NCI-H1694 (cell line): Measurements from ENCODE around the gene NAXD.
"Not testable (repeated sequence)": the region's sequence is repeated elsewhere in the genome, so short reads cannot be mapped to it uniquely, and the experiment has no call there.

Source experiments
- DNase-seq: peaks from one replicate; lab custom pipeline; 2025; lab: John Stamatoyannopoulos, UW

NAXD gene

DNA sequence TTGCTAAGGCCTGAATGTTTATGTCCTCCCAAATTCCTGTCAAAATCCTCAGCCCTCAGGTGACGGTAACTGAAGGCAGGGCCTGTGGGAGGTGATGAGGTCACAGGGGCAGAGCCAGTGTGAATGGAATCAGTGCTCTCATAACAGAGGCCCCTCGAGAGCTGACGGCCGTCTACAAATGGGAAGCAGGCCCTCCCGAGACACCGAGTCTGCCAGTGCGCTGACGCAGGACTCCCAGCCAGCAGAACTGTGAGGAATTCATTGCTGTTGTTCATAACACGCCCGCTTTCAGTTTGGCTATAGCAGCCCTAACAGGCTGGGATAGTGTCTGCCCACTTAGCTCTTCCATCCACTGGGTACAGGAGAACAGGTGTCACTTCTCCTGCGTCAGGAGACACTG is 49.3 kb downstream of the NAXD start:
- no peak for DNase-seq

DNA sequence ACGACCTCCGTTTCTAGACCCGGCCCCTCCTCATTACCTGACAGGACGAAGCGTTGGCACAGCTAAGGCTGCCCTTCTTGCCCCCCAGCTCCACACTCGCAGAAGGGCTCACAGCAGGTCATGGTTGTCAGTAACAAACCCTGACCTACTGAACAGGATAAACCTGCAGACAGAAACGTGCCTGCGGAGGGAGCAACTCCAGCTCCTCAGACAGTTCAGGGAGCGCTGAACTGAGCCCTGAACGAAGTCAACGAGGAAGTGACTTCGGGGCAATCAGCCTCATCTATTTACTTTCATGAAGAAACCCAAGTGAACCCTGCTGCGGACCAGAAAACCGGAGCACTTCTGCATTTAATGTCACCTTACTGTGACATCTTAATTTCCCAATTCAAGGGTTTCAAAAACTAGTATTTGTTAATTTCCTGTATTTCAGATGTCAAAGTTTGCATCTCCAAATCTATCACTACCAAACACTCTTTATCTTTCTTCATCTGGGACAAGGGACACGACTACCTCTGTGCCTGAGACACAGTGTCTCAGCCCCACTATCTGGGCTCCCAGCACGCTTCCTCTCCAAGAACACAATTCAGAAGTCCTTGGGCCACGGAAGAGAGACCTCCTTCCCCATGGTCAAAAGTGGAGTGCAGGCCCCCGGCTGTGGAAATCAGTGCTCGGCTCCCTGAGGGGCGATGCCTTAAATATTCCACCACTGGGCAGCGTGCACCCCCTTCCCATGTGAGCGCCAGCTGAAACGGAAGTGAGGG is 50.3 kb downstream of the NAXD start:
- DNase-seq: no peak

DNA sequence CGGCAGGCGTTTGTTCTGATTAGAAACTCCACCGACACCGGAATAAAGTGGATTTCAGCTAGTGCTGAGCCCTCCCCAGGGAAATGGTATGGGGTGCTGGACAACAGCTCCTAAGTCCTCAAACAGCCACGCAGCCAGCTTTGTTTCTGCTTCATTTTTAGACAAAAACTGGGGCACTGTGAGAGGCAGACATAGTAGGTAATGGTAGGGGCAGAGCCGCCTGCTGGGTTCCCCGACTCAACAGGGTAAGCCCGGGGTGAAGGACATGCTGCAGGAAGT is 50.8 kb downstream of the NAXD start:
- no peak for DNase-seq

DNA sequence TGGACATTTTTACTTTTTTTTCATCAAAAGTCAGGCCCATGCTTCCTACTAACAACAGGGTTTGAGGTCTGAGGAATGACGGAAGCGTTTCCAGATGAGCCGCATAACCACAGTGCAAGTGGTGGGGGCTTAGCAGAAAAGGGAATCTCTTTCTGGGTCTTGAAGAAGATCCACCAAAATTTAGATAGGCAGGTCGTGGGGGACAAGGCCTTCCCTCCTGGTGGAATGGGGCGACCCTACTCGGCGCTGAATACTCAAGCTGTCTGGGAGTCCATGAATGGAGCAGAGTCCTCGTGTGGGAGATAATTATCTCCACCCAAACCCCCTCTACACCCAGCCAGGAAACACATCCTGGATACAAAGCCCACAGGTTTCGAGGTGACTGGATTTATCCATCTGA is 53.7 kb downstream of the NAXD start:
- no peak for DNase-seq

DNA sequence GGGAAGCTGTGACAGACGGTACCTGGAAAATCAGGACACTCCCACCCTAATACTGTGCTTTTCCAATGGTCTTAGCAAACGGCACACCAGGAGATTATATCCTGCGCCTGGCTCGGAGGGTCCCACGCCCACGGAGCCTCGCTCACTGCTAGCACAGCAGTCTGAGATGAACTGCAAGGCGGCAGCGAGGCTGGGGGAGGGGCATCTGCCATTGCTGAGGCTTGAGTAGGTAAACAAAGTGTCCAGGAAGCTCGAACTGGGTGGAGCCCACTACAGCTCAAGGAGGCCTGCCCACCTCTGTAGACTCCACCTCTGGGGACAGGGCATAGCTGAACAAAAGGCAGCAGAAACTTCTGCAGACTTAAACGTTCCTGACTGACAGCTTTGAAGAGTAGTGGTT is 54.5 kb downstream of the NAXD start:
- not testable (repeated sequence) for DNase-seq

DNA sequence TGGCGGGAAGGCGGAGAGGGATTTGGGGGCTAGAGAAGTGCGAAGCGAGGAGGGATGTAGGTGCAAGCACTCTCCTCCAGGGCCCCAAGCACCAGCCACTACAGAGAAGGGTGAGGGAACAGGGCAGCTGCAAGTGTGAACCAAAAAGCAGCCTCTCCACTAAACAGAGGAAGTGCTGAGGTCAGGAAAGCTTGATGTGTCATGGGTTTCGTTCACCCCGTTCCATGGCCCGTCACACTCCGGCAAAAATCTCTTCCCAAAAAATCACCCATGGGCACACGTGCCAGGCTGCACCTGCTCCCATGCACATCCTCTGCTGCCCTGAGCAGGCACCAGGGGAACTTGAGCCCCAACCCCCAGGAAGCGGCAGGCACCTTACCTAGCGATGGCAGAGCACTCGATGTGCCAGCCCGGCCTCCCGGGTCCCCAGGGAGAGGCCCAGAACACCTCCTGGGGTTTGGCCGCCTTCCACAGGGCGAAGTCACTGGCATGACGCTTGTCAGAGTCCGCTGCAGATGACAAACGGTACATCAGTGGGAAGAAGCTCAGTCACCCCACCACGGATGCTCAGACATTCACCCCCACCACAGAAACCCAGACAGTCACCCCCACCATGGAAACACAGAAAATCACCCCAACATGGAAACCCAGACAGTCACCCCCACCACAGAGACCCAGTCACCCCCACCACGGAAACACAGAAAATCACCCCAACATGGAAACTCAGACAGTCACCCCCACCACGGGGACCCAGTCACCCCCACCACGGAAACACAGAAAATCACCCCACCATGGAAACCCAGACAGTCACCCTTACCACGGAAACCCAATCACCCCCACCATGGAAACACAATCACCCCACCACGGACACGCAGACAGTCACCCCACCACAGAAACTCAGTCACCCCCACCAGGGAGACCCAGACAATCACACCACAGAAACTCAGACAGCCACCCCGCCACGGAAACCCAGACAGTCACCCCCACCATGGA is 61.5 kb downstream of the NAXD start:
- DNase-seq: no peak

DNA sequence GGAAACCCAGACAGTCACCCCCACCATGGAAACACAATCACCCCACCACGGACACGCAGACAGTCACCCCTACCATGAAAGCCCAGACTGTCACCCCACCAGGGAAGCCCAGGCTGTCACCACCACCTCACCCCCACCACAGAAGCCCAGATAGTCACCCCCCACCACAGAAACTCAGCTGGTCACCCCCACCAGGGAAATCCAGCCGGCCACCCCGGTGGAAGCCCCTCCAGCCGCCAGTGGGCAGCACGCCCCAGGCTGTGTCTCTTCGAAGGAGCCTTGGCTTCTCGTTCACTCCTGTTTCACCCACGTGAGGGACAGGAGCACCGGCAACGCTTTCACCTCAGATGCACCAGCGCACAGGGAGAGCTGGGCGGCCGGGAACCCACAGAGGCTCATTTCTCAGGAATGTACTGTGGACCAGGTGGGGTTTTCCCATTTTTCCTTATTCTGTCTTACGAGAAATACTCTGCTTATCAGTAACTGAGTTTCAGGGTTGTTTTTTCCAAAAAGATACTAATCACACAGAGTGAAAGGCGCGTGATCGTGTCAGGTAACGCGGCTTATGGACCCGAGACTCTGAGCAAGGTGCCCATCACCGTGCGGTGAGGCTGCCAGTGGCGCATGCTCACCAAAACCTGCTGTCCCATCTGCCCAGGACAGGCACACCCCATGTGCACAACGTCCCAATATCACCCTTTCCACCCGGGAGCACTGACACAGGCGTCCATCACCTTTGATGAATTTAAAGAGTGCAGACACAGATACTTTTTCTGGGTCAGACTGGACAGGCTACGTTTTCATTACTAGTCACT is 62.6 kb downstream of the NAXD start:
- no peak for DNase-seq

DNA sequence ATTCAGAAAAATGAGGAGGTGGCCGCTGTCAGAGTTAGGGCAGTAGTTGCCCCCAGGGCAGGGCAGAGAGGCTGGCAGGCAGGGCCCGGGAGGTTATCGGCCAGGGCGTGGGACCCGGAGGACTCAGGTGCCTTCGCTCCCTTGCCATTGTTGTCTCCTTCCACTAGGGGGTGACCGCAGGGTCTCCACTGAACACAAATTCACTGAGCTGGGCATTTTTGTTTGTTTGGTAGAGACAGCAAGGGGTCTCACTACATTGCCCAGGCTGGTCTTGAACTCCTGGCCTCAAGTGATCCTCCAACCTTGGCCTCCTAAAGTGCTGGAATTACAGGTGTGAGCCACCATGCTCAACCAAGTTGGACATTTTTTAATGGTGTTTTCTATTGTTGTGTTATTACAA is 65.5 kb downstream of the NAXD start:
- DNase-seq: no peak

DNA sequence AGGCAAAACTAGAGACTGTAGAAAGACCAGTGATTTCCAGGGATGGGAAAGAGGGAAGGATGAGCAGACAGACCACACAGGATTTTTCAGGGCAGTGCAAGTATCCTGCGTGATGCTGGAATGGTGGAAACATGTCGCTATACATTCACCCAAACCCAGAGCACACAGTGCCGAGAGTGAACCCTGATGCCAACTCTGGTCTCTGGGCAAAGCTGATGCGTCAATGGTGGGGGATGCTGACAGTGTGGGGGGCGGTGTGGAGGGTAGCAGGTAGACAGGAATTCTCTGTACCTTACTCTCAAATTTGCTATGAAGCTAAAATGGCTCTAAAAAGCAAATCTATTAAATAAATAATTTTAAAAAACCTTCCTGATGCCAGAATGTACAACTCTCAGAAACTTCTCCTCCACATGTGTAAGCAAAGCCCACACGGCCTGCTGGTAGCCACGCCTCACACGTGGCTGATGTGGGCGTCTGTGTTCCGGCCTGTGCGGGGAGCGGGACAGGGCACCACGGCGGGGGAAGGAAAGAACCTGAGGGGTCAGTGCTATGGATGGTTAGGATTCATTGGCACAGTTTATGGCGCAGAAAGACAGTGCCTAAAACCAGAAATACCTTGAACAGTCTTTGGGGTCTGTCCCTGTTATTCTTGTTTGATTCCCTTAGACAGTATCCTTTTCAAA is 66.7 kb downstream of the NAXD start:
- DNase-seq: no peak

DNA sequence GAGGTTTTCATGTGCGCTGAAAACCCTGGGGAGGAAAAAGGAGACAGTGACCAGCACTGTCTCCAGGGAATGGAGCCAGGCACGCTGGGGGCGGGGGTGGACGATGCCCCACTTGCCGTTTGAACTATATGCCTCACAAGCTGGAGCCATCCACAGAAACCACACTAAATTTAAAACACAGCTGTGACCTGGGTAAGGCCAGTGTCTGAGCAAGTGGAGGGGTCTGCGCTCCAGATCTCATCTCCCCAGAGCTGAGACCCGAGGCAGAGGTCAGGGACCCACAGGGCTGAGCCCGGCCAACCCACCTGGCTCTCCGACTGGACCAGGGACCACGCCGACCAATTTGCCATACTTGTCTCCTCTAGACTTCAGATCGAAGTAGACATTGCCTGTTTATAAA is 67.4 kb downstream of the NAXD start:
- no peak for DNase-seq

DNA sequence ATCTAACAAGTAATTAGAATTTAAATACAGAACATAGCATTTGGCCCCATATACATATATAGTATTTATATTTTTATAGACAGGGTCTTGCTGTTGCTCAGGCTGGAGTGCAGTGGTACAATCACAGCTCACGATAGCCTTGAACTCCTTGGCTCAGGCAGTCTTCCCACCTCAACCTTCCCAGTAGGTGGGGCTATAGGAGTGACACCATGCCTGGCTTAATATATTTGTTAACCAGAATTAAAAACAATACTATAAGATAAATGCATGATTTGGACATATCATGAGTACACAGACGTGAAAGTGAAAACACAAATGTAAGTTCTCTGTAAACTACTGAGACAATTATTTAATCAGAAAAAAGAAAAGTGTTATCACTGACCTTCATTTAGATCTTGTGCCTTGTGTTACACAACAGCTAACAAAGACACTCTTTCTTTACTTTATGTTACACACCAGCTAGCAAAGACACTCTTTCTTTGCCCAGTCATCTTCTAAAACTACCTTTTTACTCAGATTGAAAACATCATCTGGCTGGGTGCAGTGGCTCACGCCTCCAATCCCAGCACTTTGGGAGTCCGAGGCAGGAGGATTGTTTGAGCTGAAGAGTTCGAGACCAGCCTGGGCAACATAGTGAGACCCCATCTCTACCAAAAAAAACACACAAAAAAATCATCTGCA is 68.0 kb downstream of the NAXD start:
- peak; percentile 33 for DNase-seq

DNA sequence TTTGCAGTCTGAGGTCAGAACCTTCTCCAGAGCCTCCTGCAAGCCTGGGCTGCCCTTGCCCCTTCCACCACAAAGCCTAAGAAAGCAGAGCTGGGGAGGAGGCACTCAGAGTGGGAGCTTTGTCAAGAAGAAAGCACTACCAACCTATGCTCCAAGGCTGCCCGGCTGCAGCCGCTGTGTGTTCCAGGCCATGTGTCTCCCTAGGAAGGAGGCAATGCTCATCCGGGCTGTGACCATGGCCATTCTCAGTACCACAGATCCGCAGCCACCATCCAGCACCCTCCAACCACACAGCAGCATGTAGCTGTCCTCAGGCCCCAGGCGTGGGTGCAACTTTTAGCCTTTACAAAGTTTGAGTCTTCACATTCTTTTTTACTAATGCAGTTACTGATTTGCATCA is 68.6 kb downstream of the NAXD start:
- DNase-seq: no peak

DNA sequence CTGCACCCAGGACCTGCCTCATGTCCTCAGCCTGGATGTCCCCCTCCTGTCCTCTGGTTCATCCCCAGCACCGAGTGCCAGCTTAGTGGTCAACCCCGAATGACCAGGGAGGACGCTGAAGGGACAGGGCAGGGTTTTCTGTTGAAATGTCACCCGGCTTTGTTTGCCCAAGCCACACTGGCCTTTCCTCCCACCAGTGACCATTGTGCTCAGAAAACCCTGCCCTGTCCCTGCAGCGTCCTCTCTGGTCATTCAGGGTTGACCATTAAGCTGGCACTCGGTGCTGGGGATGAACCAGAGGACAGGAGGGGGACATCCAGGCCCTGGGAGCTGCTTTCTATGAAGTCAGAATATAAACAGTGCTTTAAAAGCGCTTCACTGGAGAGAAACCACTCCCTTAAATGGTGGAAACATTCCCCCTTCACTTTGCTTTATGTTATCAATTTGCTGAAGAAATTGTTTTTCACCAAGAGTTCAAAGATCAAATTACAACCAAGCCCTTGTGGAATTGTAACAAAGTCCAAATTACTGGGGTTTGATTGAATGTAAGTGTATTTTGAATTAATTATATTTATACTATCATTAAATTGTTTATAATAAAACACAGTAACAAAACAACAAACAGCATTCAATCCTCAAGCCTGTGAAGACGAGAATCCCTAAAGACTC is 69.2 kb downstream of the NAXD start:
- DNase-seq: no peak

DNA sequence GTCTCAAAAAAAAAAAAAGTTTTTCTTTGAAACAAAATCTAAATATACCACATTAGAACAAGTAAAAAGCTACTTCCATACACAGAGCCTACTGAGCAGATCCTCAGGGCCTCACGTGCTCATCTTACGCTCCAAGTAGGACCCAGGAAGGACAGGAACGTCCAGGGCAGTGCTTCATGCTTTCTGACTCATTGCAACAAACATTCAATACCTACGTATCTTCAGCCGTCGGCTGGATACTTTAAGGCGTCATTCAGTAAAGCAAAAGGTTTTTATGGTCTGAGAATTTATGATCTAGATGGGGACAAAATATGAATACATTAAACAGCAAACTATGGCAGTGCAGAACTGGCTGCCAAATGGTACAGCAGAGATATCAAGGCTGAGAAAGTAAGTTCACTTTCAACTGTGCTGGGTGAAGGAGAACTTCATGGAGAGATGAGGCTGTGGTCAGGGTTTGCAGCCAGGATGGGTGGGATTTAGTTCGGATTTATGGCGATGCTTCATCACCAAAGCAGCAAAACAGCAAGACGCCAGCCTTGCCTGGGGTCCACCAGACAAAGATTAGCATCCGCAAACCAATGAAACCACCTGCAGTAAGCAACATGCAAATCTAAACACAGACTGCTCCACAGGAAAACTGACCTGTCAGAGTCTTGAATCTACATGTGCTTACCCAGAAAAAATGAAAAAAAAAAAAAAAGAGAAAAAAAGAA is 70.1 kb downstream of the NAXD start:
- DNase-seq: no peak

DNA sequence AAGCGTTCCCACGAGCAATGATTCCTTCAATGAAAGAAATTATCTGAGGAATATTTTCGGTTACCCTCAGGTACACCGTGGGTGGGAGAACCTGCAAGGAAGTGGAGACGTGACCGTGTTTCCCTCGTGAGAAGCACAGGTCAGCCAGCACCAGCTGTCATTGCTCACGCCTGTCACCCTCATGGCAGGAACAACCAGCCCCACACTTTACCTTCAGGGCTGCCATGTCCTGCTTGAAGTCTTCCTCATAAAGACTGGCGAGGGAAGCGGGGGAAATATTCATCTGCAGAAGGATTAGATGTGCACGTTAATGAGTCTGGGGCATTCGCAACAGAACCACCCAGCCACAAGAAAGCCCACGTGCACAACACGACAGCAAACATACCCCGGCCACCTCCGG is 72.4 kb downstream of the NAXD start:
- DNase-seq: no peak

DNA sequence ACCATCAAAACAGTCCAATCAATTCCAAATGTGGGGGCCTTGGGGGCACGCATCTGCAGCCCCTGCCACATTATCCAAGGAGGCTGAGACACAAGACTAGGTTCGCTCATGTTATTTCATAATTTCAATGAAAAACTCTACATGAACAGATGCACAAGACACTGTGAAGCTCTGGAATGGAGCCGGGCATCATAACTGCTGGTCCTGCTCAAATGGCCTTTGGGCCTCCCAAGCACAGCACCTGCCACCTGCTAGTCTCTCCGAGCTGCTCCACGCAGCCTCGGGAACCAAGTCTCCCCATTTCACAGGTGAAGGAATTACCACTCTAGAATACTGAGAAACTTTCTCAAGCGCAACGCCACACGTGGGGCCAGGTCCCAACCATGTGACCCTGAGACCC is 73.7 kb downstream of the NAXD start:
- no peak for DNase-seq
